B cell (primary cell): ENCODE measurements around the gene DUSP14. TPM values are rescaled to one million over a fixed set of nuclear protein-coding genes. Genes with fewer than 3 reads are reported as not detected.

Experiments
- ATAC-seq: fragments of 200-7000 bp; cut with Tn5 transposase; one replicate; pipeline ENCODE4 v1.10.0; 2021; ENCODE audit warnings: low read depth, mild to moderate bottlenecking, moderate number of reproducible peaks, moderate library complexity
- CTCF ChIA-PET: fragments of 350-600 bp; sonication (Branson Sonifier 250); formaldehyde crosslinking; loops from one replicate; lab custom pipeline; 2021; ENCODE audit warnings: antibody characterized with exemption, inconsistent platforms; lab: Charles Lee
- POLR2A ChIA-PET: fragments of 350-600 bp; sonication (Branson Sonifier 250); formaldehyde crosslinking; loops from one replicate; lab custom pipeline; 2021; ENCODE audit warnings: antibody characterized with exemption; lab: Charles Lee
- DNase-seq: peaks from one replicate; pipeline ENCODE4 v3.0.0; 2013
- H2AFZ ChIP-seq: 2 replicates; pipeline ENCODE4 v1.6.1; 2012; ENCODE audit warnings: mild to moderate bottlenecking, low read depth, low read length; ENCODE audit not compliant: insufficient read depth, poor library complexity, severe bottlenecking
- H3K27ac ChIP-seq, 2 donors: 1 replicate in 1 of 2; 2 replicates in 1 of 2; pipeline ENCODE4 v1.5.1; 2012 to 2013; ENCODE audit warnings: low read length in 2 of 2, mild to moderate bottlenecking in 2 of 2, moderate library complexity in 1 of 2
- H3K27me3 ChIP-seq, 4 experiments: fragments of 200-600 bp in 1 of 4; sonication (generic) in 1 of 4; replicated peaks in 1 of 4; 1 replicate in 2 of 4; 2 replicates in 2 of 4; pipeline versions ENCODE4 v1.6.1 to v1.7.0; 2013 to 2016; ENCODE audit warnings: low read length in 3 of 4, mild to moderate bottlenecking in 2 of 4, mixed read lengths in 1 of 4, moderate library complexity in 1 of 4; ENCODE audit not compliant: insufficient read depth in 4 of 4, control insufficient read depth in 3 of 4; ENCODE audit errors: control extremely low read depth in 1 of 4
- H3K36me3 ChIP-seq, 2 experiments: replicated peaks in 1 of 2; 1 replicate in 1 of 2; 2 replicates in 1 of 2; pipeline versions ENCODE4 v1.6.1 to v1.7.1; 2013; ENCODE audit warnings: low read length in 1 of 2; ENCODE audit not compliant: insufficient read depth in 2 of 2, control insufficient read depth in 1 of 2; ENCODE audit errors: control extremely low read depth in 1 of 2, extremely low read depth in 1 of 2
- H3K4me1 ChIP-seq, 2 donors: fragments of 200-600 bp in 1 of 2; sonication (generic) in 1 of 2; 1 replicate in 1 of 2; 2 replicates in 1 of 2; pipeline versions ENCODE4 v1.5.1 to v1.6.1; 2013 to 2017; ENCODE audit warnings: low read length in 2 of 2; ENCODE audit not compliant: control insufficient read depth in 2 of 2, insufficient read depth in 2 of 2
- H3K4me2 ChIP-seq: replicated peaks from 2 replicates; pipeline ENCODE3; 2012; ENCODE audit warnings: mild to moderate bottlenecking, low read depth, low read length; ENCODE audit not compliant: poor library complexity, severe bottlenecking
- H3K4me3 ChIP-seq, 5 experiments: fragments of 200-600 bp in 1 of 5; sonication (generic) in 1 of 5; 1 replicate in 3 of 5; 2 replicates in 2 of 5; pipeline versions ENCODE4 v1.5.1 to v1.7.0; 2011 to 2016; ENCODE audit warnings: low read length in 4 of 5, mild to moderate bottlenecking in 4 of 5, low read depth in 2 of 5, control low read depth in 1 of 5, moderate library complexity in 1 of 5; ENCODE audit not compliant: insufficient read depth in 1 of 5; ENCODE audit errors: control extremely low read depth in 1 of 5, extremely low read depth in 1 of 5
- H3K79me2 ChIP-seq: fragments of 200-600 bp; sonication (generic); one replicate; pipeline ENCODE4 v1.6.0; 2016; ENCODE audit warnings: low read length; ENCODE audit not compliant: control insufficient read depth, insufficient read depth
- H3K9ac ChIP-seq: fragments of 200-600 bp; sonication (generic); 2 replicates; pipeline ENCODE4 v1.6.1; 2017; ENCODE audit warnings: mild to moderate bottlenecking, low read length, moderate library complexity
- H3K9me3 ChIP-seq, 3 donors: one replicate each; pipeline versions ENCODE4 v1.6.1 to v1.7.1; 2013; ENCODE audit warnings: low read length in 2 of 3; ENCODE audit not compliant: control insufficient read depth in 2 of 3, insufficient read depth in 1 of 3; ENCODE audit errors: control extremely low read depth in 1 of 3
- H4K20me1 ChIP-seq: 2 replicates; pipeline ENCODE4 v1.6.0; 2012; ENCODE audit warnings: mild to moderate bottlenecking, low read length; ENCODE audit not compliant: insufficient read depth, control insufficient read depth, poor library complexity, severe bottlenecking
- H3K27ac Mint-ChIP-seq: one replicate; pipeline ENCODE4 v1.8.0; 2021; ENCODE audit warnings: mixed read lengths
- H3K27me3 Mint-ChIP-seq: one replicate; pipeline ENCODE4 v1.8.0; 2021; ENCODE audit warnings: mixed read lengths
- H3K4me1 Mint-ChIP-seq: one replicate; pipeline ENCODE4 v1.8.0; 2021; ENCODE audit warnings: mixed read lengths
- H3K4me3 Mint-ChIP-seq: one replicate; pipeline ENCODE4 v1.8.0; 2021; ENCODE audit warnings: mixed read lengths
- H3K9me3 Mint-ChIP-seq: one replicate; pipeline ENCODE4 v1.8.0; 2022; ENCODE audit warnings: mixed read lengths; ENCODE audit not compliant: insufficient read depth
- EZH2 ChIP-seq: IDR thresholded peaks from 2 replicates; pipeline ENCODE4 v1.6.1; 2012; ENCODE audit warnings: borderline replicate concordance, low read depth, mild to moderate bottlenecking, moderate library complexity, low read length; ENCODE audit not compliant: insufficient read depth, poor library complexity, severe bottlenecking
- WGBS: methylation state at CpG from one replicate; pipeline ENCODE4 v1.1.5; 2013; ENCODE audit warnings: missing lambda C conversion rate; ENCODE audit not compliant: insufficient coverage; 5-methylcytosine and 5-hydroxymethylcytosine counted together
- intact Hi-C: fragments of 100-400 bp; cut with micrococcal nuclease; formaldehyde crosslinking; loops from one replicate; pipeline ENCODE4 v1.10.0; 2022
- polyA plus RNA-seq: library from polyadenylated mRNA; depleted of rRNA; stranded (reverse); fragments of >200 nt; gene quantifications from 2 replicates; pipeline ENCODE4 v1.2.3, GENCODE V29; 2012
- total RNA-seq, 2 donors: library from RNA; stranded (reverse); fragments of 120-200 nt in 1 of 2; gene quantifications; 1 replicate in 1 of 2; 2 replicates in 1 of 2; pipeline versions ENCODE4 v1.2.3 to v1.2.4, GENCODE V29; 2013 to 2022
- TF ChIP-seq, protein P1 (sequence below): fragments of 200-600 bp; IDR thresholded peaks from one replicate; pipeline ENCODE4 v1.8.0; 2022; ENCODE audit warnings: antibody characterized with exemption, mild to moderate bottlenecking

The DUSP14 gene
- total and polyA plus RNA-seq, 2 donors (not counting 1 experiment from before 2014, with no cell fraction given) = 3.1 to 5.1 TPM

DNA sequence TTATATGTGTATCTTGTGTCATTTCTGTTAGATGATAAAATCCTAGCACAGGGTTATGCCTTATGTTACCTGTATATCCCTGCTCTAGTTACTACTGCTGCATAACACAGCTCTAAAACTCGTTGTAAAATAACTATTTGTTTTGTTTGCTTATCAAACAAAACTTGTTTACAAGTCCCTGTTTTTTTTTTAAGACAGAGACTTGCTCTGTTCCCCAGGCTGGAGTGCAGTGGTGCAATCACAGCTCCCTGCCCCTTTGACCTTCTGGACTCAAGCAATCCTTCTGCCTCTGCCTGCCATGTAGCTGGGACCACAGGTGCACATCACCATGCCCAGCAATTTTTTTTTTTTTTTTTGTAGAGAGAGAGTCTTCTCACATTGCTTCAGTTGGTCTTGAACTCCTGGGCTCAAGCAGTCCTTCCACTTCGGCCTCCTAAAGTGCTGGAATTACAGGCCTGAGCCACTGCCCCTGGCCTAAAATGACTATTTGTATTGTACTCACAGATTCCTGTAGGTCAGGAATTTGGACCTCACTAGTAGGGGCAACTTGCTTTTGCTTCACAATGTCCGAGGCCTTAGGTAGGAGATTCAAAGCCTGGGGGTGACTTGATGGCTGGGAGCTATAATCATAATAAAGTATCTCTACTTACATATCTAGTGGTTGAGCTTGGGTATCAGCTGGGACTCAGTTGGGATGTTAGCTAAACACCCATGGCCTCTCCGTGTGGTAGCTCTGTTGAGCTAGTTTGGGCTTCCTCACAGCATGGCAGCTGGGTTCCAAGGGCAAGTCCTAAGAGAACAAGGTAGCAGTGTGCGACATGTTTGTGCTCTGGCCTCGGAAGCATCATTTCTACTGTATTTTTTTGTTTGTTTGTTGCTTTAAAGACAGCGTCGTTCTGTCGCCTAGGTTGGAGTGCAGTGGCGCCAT is 12.6 kb downstream of the DUSP14 start:
- Histone ChIP-seq H3K27ac (no peak overlapping the region), H3K36me3 (no peaks in the 10 kb centered on the region), H3K4me3 (no peak overlapping the region), H3K9ac (no peak overlapping the region), H3K9me3 (no peaks in the 10 kb centered on the region), H3K79me2 (no peaks in the 10 kb centered on the region), H3K4me2 (no peak overlapping the region), H3K27me3 (no peaks in the 10 kb centered on the region), H2AFZ (no peak overlapping the region), H4K20me1 (no peaks in the 10 kb centered on the region), H3K4me1 (no peaks in the 10 kb centered on the region)
- H3K27me3 Mint-ChIP-seq = no peaks in the 10 kb centered on the region
- TF ChIP-seq EZH2 = no peak
- TF ChIP-seq, protein P1, sequence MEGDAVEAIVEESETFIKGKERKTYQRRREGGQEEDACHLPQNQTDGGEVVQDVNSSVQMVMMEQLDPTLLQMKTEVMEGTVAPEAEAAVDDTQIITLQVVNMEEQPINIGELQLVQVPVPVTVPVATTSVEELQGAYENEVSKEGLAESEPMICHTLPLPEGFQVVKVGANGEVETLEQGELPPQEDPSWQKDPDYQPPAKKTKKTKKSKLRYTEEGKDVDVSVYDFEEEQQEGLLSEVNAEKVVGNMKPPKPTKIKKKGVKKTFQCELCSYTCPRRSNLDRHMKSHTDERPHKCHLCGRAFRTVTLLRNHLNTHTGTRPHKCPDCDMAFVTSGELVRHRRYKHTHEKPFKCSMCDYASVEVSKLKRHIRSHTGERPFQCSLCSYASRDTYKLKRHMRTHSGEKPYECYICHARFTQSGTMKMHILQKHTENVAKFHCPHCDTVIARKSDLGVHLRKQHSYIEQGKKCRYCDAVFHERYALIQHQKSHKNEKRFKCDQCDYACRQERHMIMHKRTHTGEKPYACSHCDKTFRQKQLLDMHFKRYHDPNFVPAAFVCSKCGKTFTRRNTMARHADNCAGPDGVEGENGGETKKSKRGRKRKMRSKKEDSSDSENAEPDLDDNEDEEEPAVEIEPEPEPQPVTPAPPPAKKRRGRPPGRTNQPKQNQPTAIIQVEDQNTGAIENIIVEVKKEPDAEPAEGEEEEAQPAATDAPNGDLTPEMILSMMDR = no peak
- H3K27ac Mint-ChIP-seq = no peak overlapping the region
- WGBS = 93% methylated on average over 8 of the region's 10 CpGs
- ATAC-seq = no peak
- DNase-seq = no peak
- H3K4me3 Mint-ChIP-seq = no peak overlapping the region
- CTCF ChIA-PET = no interaction called here
- intact Hi-C loops = no loop called here
- no peaks in the 10 kb centered on the region for H3K9me3 Mint-ChIP-seq
- H3K4me1 Mint-ChIP-seq = no peaks in the 10 kb centered on the region
- POLR2A ChIA-PET = no interaction called here

DNA sequence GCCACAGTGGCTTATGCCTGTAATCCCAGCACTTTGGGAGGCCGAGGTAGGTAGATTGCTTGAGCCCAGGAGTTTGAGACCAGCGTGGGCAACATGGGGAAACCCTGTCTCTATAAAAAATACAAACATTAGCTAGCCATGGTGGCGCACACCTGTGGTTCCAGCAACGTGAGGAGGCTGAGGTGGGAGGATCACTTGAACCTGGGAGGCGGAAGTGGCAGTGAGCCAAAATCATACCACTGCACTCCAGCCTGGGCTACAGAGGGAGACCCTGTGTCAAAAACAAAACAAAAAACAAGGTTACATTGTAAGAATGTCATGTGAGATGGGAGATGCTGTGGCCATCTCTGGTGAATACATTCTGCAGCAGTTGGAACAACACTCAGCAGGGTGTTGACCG is 13.5 kb downstream of the DUSP14 start:
- Histone ChIP-seq H2AFZ (no peak overlapping the region), H3K36me3 (no peaks in the 10 kb centered on the region), H3K4me2 (no peak overlapping the region), H3K9ac (no peak overlapping the region), H3K27me3 (no peaks in the 10 kb centered on the region), H3K79me2 (no peaks in the 10 kb centered on the region), H3K4me1 (no peaks in the 10 kb centered on the region), H4K20me1 (no peaks in the 10 kb centered on the region), H3K4me3 (no peak overlapping the region), H3K9me3 (no peaks in the 10 kb centered on the region), H3K27ac (no peak overlapping the region)
- no peak for DNase-seq
- intact Hi-C loops = no loop called here
- Mint-ChIP-seq H3K4me1 (no peaks in the 10 kb centered on the region), H3K27ac (no peak overlapping the region), H3K4me3 (no peak overlapping the region), H3K9me3 (no peaks in the 10 kb centered on the region), H3K27me3 (no peaks in the 10 kb centered on the region)
- ChIA-PET CTCF (no interaction called here), POLR2A (no interaction called here)
- WGBS = 93% methylated on average over 5 of the region's 6 CpGs
- TF ChIP-seq EZH2 = no peak
- TF ChIP-seq, protein P1 = no peak
- no peak for ATAC-seq
